Fibroblast of lung (primary cell): Measurements from ENCODE around the gene CHAT. TPM values are rescaled to one million over a fixed set of nuclear protein-coding genes. Genes with fewer than 3 reads are reported as not detected.

Experiments used
- DNase-seq, 2 donors: peaks; one replicate each; pipeline versions ENCODE4 v3.0.0 to v3.0.0-alpha.2; 2010; ENCODE audit warnings: low read depth in 2 of 2
- H2AFZ ChIP-seq: 2 replicates; pipeline ENCODE4 v1.5.1; 2012; ENCODE audit warnings: low read length, control low read depth, inconsistent platforms
- H3K27ac ChIP-seq: 2 replicates; pipeline ENCODE4 v1.5.1; 2011; ENCODE audit warnings: low read length, control low read depth; ENCODE audit not compliant: insufficient read depth
- H3K27me3 ChIP-seq: 2 replicates; pipeline ENCODE4 v1.5.1; 2011; ENCODE audit warnings: mild to moderate bottlenecking, low read length; ENCODE audit not compliant: control insufficient read depth, insufficient read depth
- H3K36me3 ChIP-seq: 2 replicates; pipeline ENCODE4 v1.5.1; 2011; ENCODE audit warnings: low read length; ENCODE audit not compliant: control insufficient read depth, insufficient read depth
- H3K4me1 ChIP-seq: 2 replicates; pipeline ENCODE4 v1.5.1; 2011; ENCODE audit warnings: low read length; ENCODE audit not compliant: control insufficient read depth, insufficient read depth; ENCODE audit errors: extremely low read depth
- H3K4me2 ChIP-seq: 2 replicates; pipeline ENCODE4 v1.5.1; 2011; ENCODE audit warnings: low read length, control low read depth; ENCODE audit not compliant: insufficient read depth; ENCODE audit errors: extremely low read depth
- H3K4me3 ChIP-seq, 4 experiments: fragments of 200-600 bp in 1 of 4; sonication (generic) in 1 of 4; replicated peaks in 1 of 4; 2 replicates each; pipeline ENCODE4 v1.5.1; 2011 to 2016; ENCODE audit warnings: low read length in 4 of 4, low read depth in 3 of 4, mild to moderate bottlenecking in 3 of 4, control low read depth in 2 of 4, inconsistent platforms in 1 of 4, mixed read lengths in 1 of 4; ENCODE audit not compliant: insufficient read depth in 1 of 4; ENCODE audit errors: control extremely low read depth in 1 of 4
- H3K79me2 ChIP-seq: 2 replicates; pipeline ENCODE4 v1.5.1; 2012; ENCODE audit warnings: mild to moderate bottlenecking, low read length, inconsistent platforms; ENCODE audit not compliant: control insufficient read depth, insufficient read depth
- H3K9ac ChIP-seq: 2 replicates; pipeline ENCODE4 v1.5.1; 2011; ENCODE audit warnings: mild to moderate bottlenecking, low read length, control low read depth; ENCODE audit not compliant: insufficient read depth
- H3K9me3 ChIP-seq: 2 replicates; pipeline ENCODE4 v1.5.1; 2012; ENCODE audit warnings: low read depth, low read length; ENCODE audit not compliant: control insufficient read depth, insufficient read depth
- H4K20me1 ChIP-seq: 2 replicates; pipeline ENCODE4 v1.5.1; 2011; ENCODE audit warnings: low read length; ENCODE audit not compliant: control insufficient read depth, insufficient read depth; ENCODE audit errors: extremely low read depth
- CTCF ChIP-seq, 2 donors: IDR thresholded peaks in 1 of 2; conservative IDR thresholded peaks in 1 of 2; 1 replicate in 1 of 2; 2 replicates in 1 of 2; pipeline ENCODE4 v1.5.1; 2011 to 2012; ENCODE audit warnings: low read length in 2 of 2, control low read depth in 1 of 2, inconsistent platforms in 1 of 2, low read depth in 1 of 2, mild to moderate bottlenecking in 1 of 2
- EZH2 ChIP-seq: IDR thresholded peaks from 2 replicates; pipeline ENCODE4 v1.5.1; 2012; ENCODE audit warnings: low read length, control low read depth, mild to moderate bottlenecking; ENCODE audit errors: missing control alignments
- polyA plus RNA-seq, 2 donors: library from polyadenylated mRNA; depleted of rRNA in 1 of 2; stranded (reverse) in 1 of 2; unstranded in 1 of 2; fragments of >200 nt; gene quantifications; 2 replicates each; pipeline ENCODE4 v1.2.1, GENCODE V29; 2011 to 2012; ENCODE audit warnings: missing spikeins in 1 of 2
- total RNA-seq: library from RNA; depleted of rRNA; stranded (reverse); fragments of >200 nt; gene quantifications from 2 replicates; pipeline ENCODE4 v1.2.1, GENCODE V29; 2014

Gene CHAT
- total and polyA plus RNA-seq, 2 donors (not counting 1 experiment from before 2014, with no cell fraction given), result not detected

GRCh38 chr10:49610458-49611165 is 3.2 kb upstream of the CHAT start:
- TF ChIP-seq EZH2, result peak; percentile 85
- TF ChIP-seq CTCF (conservative IDR thresholded peaks at IDR 0.05 in 1 of 2, IDR thresholded peaks at IDR 0.05 in 1 of 2; ENCODE audit: low read depth in 1 of 2, low read length in 2 of 2), result no peak
- Histone ChIP-seq H3K4me1 (no peaks in the 10 kb centered on the region), H3K79me2 (no peaks in the 10 kb centered on the region), H3K9ac (no peak overlapping the region), H3K4me2 (no peak overlapping the region), H3K4me3 (no peak overlapping the region), H3K27me3 (peaks cover 64% of the 10 kb centered on the region), H3K27ac (no peak overlapping the region), H4K20me1 (no peaks in the 10 kb centered on the region), H3K36me3 (no peaks in the 10 kb centered on the region), H3K9me3 (no peaks in the 10 kb centered on the region), H2AFZ (no peak overlapping the region)
- no peak for DNase-seq

DNA sequence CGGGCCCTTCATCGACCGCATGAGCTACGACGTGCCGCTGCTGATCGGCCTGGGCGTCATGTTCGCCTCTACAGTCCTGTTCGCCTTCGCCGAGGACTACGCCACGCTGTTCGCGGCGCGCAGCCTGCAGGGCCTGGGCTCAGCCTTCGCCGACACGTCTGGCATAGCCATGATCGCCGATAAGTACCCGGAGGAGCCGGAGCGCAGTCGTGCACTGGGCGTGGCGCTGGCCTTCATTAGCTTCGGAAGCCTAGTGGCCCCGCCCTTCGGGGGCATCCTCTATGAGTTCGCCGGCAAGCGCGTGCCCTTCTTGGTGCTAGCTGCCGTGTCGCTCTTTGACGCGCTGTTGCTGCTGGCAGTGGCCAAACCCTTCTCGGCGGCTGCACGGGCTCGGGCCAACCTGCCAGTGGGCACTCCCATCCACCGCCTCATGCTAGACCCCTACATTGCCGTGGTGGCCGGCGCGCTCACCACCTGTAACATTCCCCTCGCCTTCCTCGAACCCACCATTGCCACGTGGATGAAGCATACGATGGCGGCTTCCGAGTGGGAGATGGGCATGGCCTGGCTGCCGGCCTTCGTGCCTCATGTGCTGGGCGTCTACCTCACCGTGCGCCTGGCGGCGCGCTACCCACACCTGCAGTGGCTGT is 2.5 kb upstream of the CHAT start:
- H2AFZ ChIP-seq, result no peak overlapping the region
- no peaks in the 10 kb centered on the region for H3K9me3 ChIP-seq
- no peaks in the 10 kb centered on the region for H4K20me1 ChIP-seq
- no peak overlapping the region for H3K27ac ChIP-seq
- TF ChIP-seq CTCF (conservative IDR thresholded peaks at IDR 0.05 in 1 of 2, IDR thresholded peaks at IDR 0.05 in 1 of 2; ENCODE audit: low read depth in 1 of 2, low read length in 2 of 2) (no peak), EZH2 (peak; percentile 22)
- DNase-seq, result no peak
- peaks cover 67% of the 10 kb centered on the region for H3K27me3 ChIP-seq
- H3K4me1 ChIP-seq, result no peaks in the 10 kb centered on the region
- H3K4me3 ChIP-seq, result no peak overlapping the region
- H3K36me3 ChIP-seq, result no peaks in the 10 kb centered on the region
- no peaks in the 10 kb centered on the region for H3K79me2 ChIP-seq
- no peak overlapping the region for H3K4me2 ChIP-seq
- H3K9ac ChIP-seq, result no peak overlapping the region

- peaks cover 67% of the 10 kb centered on the region for H3K27me3 ChIP-seq
- no peaks in the 10 kb centered on the region for H4K20me1 ChIP-seq
- H3K9ac ChIP-seq, result no peak overlapping the region
- no peak overlapping the region for H3K27ac ChIP-seq
- H3K4me1 ChIP-seq, result no peaks in the 10 kb centered on the region
- H3K79me2 ChIP-seq, result no peaks in the 10 kb centered on the region
- no peak overlapping the region for H3K4me2 ChIP-seq
- no peaks in the 10 kb centered on the region for H3K36me3 ChIP-seq
- no peak for TF ChIP-seq CTCF (conservative IDR thresholded peaks at IDR 0.05 in 1 of 2, IDR thresholded peaks at IDR 0.05 in 1 of 2; ENCODE audit: low read depth in 1 of 2, low read length in 2 of 2)
- peak; percentile 54 for TF ChIP-seq EZH2
- DNase-seq, result no peak
- no peaks in the 10 kb centered on the region for H3K9me3 ChIP-seq
- no peak overlapping the region for H2AFZ ChIP-seq
- H3K4me3 ChIP-seq, result no peak overlapping the region
Observed at GRCh38 chr10:49611816-49612512, 1.9 kb upstream of the CHAT start.
